Nephron progenitor cell (in vitro differentiated cells): Measurements from ENCODE around the gene SARDH.
A peak's percentile ranks its signal among the peaks of the same experiment; 100 is the strongest.

Experiments
- DNase-seq: peaks from one replicate; pipeline ENCODE4 v3.0.0; 2021
- H3K27ac Mint-ChIP-seq: 2 replicates; pipeline ENCODE4 v1.8.0; 2021; ENCODE audit warnings: mild to moderate bottlenecking, moderate library complexity, mixed read lengths
- H3K27me3 Mint-ChIP-seq: 2 replicates; pipeline ENCODE4 v1.8.0; 2021; ENCODE audit warnings: mild to moderate bottlenecking, low read depth, mixed read lengths; ENCODE audit not compliant: poor library complexity
- H3K36me3 Mint-ChIP-seq: 2 replicates; pipeline ENCODE4 v1.8.0; 2021; ENCODE audit warnings: low read depth, mixed read lengths
- H3K4me1 Mint-ChIP-seq: 2 replicates; pipeline ENCODE4 v1.8.0; 2021; ENCODE audit warnings: mixed read lengths
- H3K4me3 Mint-ChIP-seq: 2 replicates; pipeline ENCODE4 v1.8.0; 2021; ENCODE audit warnings: mild to moderate bottlenecking, moderate library complexity, mixed read lengths
- H3K9me3 Mint-ChIP-seq: 2 replicates; pipeline ENCODE4 v1.8.0; 2021; ENCODE audit warnings: mild to moderate bottlenecking, moderate library complexity, mixed read lengths
- TF ChIP-seq, protein P1 (sequence below): fragments of 200-600 bp; sonication (generic); IDR thresholded peaks from 2 replicates; pipeline ENCODE4 v1.5.0; 2021; ENCODE audit warnings: antibody characterized with exemption

Gene SARDH

DNA sequence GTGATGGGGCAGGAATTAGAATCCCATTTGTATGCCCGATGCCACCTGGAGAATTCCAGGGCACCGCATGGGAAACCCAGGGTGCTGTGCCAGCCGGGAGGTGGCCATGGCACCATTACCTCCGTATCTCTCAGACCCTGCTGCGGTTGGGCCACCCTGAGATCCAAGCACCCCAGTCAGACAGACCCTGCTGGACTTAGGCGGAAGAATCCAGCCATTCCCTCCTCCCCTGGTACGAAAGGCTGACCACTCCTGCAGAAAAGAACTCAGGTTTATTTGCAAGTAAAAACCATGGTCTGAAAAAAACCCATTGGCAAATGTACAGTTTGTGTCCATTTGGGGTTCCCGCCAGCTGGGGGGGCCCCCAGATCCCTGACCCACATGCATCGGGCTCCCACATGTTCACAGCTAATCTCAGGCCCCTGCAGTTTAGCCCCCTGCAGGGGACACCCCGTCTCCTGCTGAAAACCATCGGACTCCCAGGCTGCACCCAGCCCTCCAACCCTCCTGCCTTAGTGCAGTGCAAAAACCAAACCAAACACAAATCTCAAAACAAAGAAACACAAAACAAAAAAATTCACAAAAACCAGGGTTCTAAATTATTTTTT lies 23.6 kb upstream of the SARDH start:
- TF ChIP-seq, protein P1, sequence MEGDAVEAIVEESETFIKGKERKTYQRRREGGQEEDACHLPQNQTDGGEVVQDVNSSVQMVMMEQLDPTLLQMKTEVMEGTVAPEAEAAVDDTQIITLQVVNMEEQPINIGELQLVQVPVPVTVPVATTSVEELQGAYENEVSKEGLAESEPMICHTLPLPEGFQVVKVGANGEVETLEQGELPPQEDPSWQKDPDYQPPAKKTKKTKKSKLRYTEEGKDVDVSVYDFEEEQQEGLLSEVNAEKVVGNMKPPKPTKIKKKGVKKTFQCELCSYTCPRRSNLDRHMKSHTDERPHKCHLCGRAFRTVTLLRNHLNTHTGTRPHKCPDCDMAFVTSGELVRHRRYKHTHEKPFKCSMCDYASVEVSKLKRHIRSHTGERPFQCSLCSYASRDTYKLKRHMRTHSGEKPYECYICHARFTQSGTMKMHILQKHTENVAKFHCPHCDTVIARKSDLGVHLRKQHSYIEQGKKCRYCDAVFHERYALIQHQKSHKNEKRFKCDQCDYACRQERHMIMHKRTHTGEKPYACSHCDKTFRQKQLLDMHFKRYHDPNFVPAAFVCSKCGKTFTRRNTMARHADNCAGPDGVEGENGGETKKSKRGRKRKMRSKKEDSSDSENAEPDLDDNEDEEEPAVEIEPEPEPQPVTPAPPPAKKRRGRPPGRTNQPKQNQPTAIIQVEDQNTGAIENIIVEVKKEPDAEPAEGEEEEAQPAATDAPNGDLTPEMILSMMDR = no peak
- DNase-seq = no peak
- Mint-ChIP-seq H3K4me3 (no peak overlapping the region), H3K27me3 (no peaks in the 10 kb centered on the region), H3K9me3 (peaks cover 25% of the 10 kb centered on the region), H3K36me3 (peaks cover 59% of the 10 kb centered on the region), H3K4me1 (peaks cover 29% of the 10 kb centered on the region), H3K27ac (peak overlapping the region; percentile 59)

DNA sequence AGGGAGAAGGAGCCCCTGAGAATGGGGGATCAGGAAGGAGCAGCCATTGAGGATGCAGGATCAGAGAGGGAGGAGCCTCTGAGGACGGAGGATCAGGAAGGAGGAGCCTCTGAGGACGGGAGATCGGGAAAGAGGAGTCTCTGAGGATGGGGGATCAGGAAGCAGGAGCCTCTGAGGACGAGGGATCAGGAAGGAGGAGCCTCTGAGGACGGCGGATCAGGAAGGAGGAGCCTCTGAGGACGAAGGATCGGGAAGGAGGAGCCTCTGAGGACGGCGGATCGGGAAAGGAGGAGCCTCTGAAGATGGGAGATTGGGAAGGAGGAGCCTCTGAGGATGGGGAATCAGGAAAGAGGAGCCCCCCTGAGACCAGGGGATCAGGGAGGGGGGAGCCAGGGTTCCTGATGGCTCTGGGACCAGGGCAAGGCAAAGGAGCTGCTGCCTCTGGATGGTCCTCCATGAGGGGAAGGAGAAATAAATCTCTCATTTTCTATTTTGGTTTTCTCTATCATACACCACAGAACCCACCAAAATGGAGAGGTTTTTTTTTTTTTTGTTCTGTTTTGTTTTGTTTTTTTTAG lies 22.6 kb upstream of the SARDH start:
- no peaks in the 10 kb centered on the region for H3K27me3 Mint-ChIP-seq
- peaks cover 32% of the 10 kb centered on the region for H3K4me1 Mint-ChIP-seq
- H3K27ac Mint-ChIP-seq = no peak overlapping the region
- H3K4me3 Mint-ChIP-seq = no peak overlapping the region
- TF ChIP-seq, protein P1 = no peak
- H3K36me3 Mint-ChIP-seq = peaks cover 53% of the 10 kb centered on the region
- DNase-seq = no peak
- peaks cover 16% of the 10 kb centered on the region for H3K9me3 Mint-ChIP-seq

GRCh38 chr9:133759946-133760345 lies 21.8 kb upstream of the SARDH start:
- Mint-ChIP-seq H3K27me3 (no peaks in the 10 kb centered on the region), H3K4me1 (peaks cover 36% of the 10 kb centered on the region), H3K9me3 (peaks cover 12% of the 10 kb centered on the region), H3K27ac (no peak overlapping the region), H3K36me3 (peaks cover 48% of the 10 kb centered on the region), H3K4me3 (no peak overlapping the region)
- no peak for DNase-seq
- TF ChIP-seq, protein P1 = no peak

DNA sequence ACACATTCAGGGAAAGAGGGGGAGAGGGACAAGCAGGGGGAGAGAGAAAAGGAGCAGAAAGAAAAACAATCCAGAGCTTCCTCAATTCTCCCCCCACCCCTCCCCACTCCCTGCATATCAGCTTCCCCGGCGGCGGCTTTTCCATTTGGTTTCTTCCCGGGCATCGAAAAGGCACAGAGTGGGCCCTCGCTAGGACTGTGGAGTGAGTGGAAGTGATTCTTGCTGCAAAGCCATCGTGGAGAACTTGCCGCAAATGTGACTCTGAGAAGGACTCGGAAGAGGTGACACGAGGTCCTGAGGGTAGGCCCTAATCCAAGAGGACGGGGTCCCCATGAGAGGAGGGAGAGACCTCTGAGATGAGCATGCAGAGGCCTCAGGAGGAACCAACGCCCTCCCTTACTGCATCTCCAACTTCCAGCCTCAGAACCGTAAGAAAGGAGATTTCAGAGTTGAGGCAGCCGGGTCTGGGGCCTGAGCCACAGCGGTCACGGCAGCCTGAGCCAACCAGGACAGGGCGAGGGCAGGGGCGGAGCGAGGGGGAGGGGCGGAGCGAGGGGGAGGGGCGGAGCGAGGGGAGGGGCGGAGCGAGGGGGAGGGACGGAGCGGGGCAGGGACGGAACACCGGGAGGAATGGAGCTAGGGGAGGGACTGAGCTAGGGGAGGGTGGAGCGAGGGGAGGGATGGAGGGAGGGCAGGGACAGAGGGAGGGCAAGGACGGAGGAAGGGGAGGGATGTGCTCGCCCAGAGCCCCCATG lies 21.2 kb upstream of the SARDH start:
- H3K4me1 Mint-ChIP-seq = peaks cover 40% of the 10 kb centered on the region
- no peak for DNase-seq
- H3K4me3 Mint-ChIP-seq = no peak overlapping the region
- TF ChIP-seq, protein P1 = no peak
- H3K36me3 Mint-ChIP-seq = peaks cover 48% of the 10 kb centered on the region
- peak overlapping the region; percentile 73 for H3K27ac Mint-ChIP-seq
- no peaks in the 10 kb centered on the region for H3K27me3 Mint-ChIP-seq
- H3K9me3 Mint-ChIP-seq = peaks cover 10% of the 10 kb centered on the region

DNA sequence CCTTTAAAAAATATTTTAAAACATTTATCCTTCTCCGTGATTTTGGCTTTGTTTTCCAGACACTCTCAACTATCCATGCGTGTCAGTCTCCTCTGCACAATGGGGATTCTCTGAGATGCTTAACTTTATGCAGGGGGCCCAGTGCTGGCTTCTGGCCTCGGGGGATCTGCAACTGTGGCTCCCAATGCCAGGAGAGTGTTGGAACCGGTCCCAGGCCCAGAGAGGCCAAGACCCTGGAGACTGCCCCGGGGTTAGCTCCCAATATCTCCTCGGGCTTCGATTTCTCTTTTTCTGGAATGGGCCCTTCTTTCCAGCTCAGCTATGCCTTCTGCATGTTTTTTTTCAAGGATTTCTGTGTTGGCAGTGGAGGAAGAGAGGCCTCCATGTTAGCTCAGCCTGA lies 20.1 kb upstream of the SARDH start:
- no peaks in the 10 kb centered on the region for H3K27me3 Mint-ChIP-seq
- peaks cover 40% of the 10 kb centered on the region for H3K4me1 Mint-ChIP-seq
- TF ChIP-seq, protein P1 = no peak
- H3K36me3 Mint-ChIP-seq = peaks cover 44% of the 10 kb centered on the region
- DNase-seq = no peak
- H3K9me3 Mint-ChIP-seq = peaks cover 20% of the 10 kb centered on the region
- no peak overlapping the region for H3K4me3 Mint-ChIP-seq
- no peak overlapping the region for H3K27ac Mint-ChIP-seq
